Suprapubic skin (tissue), 4 donors: Measurements from ENCODE around the gene JDP2.

Experiments
- EP300 ChIP-seq: sonication (generic); formaldehyde crosslinking; IDR thresholded peaks from one replicate; pipeline ENCODE4 v1.6.1; 2017; ENCODE audit warnings: antibody characterized with exemption
- POLR2AphosphoS5 ChIP-seq, 3 donors: sonication (generic); formaldehyde crosslinking; IDR thresholded peaks; one replicate each; pipeline ENCODE4 v1.6.1; 2017; ENCODE audit warnings: antibody characterized with exemption in 3 of 3
- TF ChIP-seq, protein P1 (sequence below), 2 donors: fragments of 200-600 bp in 1 of 2; fragments of 450-650 bp in 1 of 2; sonication (generic) in 1 of 2; IDR thresholded peaks; one replicate each; pipeline ENCODE4 v1.5.1; 2016 to 2019; ENCODE audit warnings: antibody characterized with exemption in 2 of 2, mild to moderate bottlenecking in 1 of 2, moderate library complexity in 1 of 2

DNA sequence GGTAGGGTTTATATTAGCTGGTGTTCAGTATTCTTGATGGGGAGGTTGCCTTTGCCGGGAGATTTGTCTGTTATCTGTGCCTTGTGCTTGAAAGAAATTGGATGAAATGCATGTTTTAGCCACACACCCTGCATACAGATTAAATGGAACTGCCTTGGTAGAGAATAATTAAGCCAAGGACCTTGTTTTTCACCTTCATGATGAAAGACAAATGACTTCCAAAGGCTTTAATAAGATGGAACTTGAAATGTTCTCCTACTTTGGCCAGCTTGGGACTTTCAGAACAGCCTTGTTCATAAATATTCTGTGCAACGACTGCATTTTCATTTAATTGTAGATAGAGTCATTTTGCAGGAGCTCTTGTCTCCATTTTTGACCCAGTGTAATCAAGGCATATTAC, 21.2 kb downstream of the JDP2 start:
- TF ChIP-seq, protein P1, sequence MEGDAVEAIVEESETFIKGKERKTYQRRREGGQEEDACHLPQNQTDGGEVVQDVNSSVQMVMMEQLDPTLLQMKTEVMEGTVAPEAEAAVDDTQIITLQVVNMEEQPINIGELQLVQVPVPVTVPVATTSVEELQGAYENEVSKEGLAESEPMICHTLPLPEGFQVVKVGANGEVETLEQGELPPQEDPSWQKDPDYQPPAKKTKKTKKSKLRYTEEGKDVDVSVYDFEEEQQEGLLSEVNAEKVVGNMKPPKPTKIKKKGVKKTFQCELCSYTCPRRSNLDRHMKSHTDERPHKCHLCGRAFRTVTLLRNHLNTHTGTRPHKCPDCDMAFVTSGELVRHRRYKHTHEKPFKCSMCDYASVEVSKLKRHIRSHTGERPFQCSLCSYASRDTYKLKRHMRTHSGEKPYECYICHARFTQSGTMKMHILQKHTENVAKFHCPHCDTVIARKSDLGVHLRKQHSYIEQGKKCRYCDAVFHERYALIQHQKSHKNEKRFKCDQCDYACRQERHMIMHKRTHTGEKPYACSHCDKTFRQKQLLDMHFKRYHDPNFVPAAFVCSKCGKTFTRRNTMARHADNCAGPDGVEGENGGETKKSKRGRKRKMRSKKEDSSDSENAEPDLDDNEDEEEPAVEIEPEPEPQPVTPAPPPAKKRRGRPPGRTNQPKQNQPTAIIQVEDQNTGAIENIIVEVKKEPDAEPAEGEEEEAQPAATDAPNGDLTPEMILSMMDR (IDR thresholded peaks at IDR 0.05) = no peak
- TF ChIP-seq EP300 = no peak
- TF ChIP-seq POLR2AphosphoS5 (IDR thresholded peaks at IDR 0.05) = no peak
